Measurements from ENCODE around the gene CMC2.

DNA sequence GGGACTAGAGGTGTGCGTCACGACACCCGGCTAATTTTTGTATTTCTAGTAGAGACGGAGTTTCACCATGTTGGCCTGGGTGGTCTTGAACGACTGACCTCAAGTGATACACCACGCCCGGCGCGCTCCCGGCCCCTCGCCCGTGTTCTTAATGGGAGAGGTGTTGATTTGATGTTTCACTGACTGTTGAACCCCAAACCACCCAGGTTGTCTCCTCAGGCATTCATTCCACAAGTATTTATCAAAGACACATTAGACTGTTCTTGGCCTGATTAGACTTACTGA lies 1.8 kb upstream of the CMC2 start:
- TF ChIP-seq POLR2A (IDR thresholded peaks at IDR 0.05; ENCODE audit: low read depth, low read length) (no peak), POLR2AphosphoS5 (IDR thresholded peaks at IDR 0.05; ENCODE audit: low read depth, low read length) (no peak)

Data from GM12891 (cell line).